Activated gamma-delta T cell treated with anti-CD3 and anti-CD28 coated beads, Interleukin-2, amount 50 U/mL, for 16 hours (primary cell): ENCODE results near the gene PRELP.
"Not testable (repeated sequence)": the region's sequence is repeated elsewhere in the genome, so short reads cannot be mapped to it uniquely, and the experiment has no call there.

ENCODE experiments used
- DNase-seq: peaks from one replicate; pipeline ENCODE4 v3.0.0-alpha.2; 2020; ENCODE audit warnings: low read depth

Gene PRELP

DNA sequence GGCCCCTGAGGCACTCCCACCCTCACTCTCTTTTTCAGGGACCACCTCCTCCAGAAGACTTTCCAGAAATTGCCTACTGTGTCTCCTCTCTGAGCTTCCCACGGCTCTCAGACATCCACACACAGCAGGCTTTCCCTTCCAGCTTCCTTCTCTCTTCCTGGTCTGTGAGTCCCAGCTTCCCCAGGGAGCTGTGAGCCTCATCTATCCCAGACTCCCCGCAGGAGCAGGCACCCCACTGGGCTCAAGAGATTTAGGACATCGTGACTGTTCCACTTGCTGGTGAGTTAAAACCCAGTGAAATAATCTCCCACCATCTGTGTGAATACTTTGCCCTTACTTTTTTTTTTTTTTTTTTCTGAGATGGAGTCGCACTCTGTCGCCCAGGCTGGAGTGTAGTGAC lies 22.0 kb upstream of the PRELP start:
- DNase-seq = no peak

DNA sequence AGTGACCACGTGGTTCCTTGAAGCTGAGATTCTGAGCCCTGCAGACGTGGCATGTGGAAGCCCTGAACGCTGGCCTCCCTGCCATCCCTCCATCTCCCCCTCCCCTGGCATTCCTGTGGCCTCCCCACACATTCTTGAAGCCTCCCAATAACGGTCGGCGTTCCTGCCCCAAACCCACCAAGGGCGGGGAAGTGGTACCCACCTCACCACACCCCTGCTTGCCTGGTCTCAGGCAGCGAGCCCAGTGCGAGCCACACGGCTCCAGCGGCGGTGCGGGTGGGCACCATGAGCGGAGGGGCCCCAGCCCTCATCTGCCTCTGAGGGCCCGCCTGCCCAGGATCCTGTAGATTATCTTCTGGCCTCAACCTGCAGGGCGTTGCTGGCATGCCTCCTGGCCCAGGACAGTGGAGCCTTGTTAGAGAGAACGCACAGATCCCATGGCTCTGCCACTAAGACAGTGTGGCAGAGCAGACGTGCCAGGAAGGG lies 20.6 kb upstream of the PRELP start:
- no peak for DNase-seq

DNA sequence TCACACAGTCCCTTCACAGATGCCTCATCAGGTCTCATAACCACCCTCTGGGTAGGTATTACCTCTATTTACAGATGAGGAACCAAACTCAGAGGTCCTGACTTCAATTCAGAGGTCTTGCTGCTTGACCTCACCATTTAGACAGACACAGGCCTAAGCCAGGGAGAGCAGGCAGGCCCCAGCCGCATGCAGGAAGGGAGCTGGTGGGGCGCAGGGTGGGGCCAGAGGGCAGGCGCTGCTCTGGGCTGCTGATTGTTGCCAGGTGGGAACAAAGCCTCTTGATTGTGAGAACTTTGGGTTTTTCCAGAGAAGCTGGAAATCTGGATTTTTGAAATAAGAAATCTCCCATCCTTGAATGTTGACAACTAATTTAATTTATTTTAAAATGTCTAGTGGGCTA lies 19.9 kb upstream of the PRELP start:
- DNase-seq = no peak

DNA sequence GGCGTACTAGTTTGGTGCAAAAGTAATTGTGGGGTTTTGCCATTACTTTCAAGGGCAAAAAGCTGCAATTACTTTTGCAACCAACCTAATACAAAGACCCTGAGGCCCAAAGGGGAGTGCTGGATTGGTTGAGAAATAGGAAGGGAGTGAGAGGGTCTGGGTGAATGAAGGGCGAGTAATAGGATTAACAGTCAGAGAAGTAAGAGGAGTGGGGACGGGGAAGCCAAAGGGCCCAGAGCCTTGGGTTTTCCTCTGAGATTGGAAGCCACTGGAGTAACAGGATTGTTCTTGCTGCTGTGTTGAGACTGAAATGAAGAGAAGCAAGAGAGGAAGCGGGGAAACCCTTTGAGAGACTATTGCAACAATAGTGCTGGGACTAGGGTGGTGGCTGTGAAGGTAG lies 19.0 kb upstream of the PRELP start:
- DNase-seq = no peak

DNA sequence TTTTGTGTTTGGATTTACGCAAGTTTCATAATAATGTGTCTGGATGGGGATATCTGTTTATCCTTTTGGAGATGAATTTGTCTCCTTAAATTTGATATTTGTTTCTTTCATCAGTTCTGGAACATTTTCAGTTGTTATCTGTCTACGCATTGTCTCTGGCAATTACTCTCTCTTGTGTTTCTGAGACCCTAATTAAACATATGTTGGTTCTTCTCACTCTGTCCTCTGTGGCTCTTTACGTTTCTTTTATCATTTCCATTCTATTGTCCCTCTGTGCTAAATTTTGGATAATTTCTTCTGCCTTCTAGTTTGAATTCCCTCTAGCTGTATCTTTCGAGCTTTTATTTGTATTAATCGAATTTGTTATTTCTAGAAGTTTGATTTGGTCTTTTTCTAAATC lies 17.5 kb upstream of the PRELP start:
- no peak for DNase-seq

DNA sequence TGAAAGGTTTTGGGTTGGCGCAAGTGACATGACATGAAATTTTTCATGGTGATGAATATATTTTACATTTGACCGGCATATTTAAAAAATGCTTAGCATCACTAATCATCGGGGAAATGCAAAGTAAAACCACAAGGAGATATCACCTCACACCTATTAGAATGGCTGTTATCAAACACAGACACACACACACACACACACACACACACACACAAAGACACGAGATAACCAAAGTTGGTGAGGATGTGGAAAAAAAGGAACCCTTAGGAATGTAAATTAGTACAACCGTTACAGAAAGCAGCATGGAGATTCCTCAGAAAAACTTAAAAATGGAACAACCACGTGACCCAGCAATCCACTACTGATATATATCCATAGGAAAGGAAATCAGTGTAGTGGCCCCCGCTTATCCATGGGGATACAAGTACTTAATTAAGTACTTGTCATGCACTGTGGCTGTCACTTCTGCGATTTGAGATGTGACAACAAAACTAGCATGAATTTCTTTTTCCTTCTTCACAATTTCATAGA lies 15.9 kb upstream of the PRELP start:
- no peak for DNase-seq

DNA sequence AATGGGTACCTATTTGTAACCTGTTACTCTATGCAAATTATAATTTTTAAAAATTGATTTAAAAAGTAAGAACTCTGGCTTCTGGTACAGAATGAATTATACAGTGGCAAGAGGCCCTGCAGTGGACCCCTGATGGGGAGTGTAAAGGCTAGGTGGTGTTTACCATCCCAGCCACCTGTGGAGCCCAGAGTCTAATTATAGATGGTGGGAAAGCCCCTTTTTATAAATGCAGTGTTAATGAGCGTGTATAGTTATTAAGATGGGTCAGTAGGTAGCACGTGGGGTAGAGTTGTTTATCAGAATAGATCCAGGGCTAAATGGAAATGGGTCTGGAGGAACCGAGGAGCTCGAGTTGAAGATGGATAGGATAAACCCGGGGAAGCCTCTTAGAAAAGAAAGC lies 13.9 kb upstream of the PRELP start:
- no peak for DNase-seq

DNA sequence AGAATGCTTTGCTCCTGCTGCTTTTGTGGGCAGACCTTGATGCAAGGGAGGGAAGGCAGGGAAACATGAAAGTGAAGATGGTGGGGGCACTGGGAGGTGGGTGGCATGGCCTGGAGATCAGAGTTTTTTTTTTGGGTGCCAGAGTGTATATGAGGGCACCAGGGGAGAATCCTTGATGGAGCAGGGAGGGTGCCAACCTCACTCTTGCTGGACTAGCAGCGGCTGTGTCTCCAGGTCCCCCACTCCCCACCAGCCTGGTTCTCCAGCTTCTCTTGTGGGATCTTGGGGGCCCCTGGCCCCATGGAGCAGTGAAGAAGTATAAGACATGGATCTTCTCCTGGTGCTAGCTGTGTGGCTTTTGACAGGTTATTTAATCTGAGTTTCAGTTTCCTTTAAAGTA lies 13.5 kb upstream of the PRELP start:
- no peak for DNase-seq

DNA sequence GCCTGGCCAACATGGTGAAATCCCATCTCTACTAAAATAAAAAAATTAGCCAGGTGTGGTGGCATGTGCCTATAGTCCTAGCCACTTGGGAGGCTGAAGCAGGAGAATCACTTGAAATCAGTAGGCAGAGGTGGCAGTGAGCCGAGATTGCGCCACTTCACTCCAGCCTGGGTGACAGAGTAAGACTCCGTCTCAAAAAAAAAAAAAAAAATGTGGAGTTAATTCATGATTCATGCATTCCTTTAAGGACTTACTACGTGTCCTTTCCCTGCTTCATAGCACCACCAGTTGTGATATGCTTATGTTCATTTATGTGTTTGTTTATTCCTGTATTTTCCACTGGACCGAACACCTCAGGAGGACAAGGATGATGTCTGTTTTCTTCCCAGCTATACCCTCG lies 12.7 kb upstream of the PRELP start:
- DNase-seq = no peak

DNA sequence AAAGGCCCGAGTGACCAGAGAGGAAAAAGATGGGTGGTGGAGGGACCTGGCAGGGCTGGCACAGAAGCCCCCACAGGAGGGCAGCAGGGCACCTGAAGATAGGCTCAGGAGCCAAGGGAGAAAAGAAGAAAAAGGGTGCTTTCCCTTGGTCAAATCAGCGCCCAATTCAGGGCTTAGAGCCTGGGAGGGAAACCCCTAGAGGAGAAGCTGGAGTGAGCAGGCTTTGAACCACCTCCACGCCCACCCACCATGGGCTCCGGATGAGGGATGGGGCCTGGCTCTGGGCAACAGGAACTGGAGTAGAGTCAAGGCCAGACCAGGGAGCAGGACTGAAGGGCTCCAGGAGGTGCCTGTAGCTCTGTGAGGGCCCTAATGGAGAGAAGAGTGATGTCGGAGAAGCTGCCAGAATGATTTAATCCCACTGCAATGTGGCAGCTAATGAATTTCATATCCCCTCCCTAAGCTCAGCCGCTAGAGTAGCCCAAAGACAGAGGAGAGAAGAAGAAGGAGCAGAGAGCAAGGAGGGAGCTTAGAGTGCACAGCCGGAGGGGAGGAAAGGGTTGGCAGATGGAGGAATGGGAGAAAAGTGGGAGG lies 12.0 kb upstream of the PRELP start:
- DNase-seq = no peak

DNA sequence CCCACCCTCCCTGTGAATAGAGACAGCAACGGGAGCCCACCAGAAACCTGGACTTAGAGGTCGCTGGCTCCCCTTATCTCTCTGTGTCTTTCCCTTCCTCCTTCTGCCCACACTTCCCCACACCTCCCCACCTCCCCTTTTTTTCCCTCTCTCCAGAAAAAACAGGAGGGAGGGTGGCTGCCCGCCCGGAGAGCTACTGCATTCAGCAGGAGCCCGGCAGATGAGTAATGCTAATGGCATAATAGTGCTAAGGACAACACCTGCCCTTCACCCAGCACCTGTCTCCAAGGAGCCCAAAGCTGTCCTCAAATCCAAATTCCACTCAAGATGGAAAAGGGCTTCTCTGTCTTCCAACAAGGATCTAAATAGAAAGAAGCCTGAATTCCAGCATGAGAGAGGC lies 11.4 kb upstream of the PRELP start:
- no peak for DNase-seq

DNA sequence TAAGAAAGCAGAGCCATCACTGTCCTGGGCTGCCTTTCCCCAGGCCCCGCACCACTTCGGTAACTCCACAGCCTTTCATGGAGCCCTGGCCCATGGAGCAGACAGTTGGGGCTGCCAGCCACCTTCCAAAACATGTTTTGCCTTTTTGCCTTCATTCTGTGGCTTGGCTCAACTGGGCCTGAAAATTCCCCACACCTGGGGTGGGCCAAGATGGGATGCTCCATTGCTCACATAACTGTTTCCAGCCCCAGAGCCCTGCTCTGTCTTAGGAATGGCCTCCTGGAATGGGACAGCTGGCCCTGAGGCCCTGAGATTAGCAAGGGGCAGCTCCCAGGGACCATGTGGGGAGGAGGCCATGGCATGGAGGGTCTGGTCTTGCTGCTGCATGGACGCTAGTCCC lies 10.9 kb upstream of the PRELP start:
- DNase-seq = no peak

DNA sequence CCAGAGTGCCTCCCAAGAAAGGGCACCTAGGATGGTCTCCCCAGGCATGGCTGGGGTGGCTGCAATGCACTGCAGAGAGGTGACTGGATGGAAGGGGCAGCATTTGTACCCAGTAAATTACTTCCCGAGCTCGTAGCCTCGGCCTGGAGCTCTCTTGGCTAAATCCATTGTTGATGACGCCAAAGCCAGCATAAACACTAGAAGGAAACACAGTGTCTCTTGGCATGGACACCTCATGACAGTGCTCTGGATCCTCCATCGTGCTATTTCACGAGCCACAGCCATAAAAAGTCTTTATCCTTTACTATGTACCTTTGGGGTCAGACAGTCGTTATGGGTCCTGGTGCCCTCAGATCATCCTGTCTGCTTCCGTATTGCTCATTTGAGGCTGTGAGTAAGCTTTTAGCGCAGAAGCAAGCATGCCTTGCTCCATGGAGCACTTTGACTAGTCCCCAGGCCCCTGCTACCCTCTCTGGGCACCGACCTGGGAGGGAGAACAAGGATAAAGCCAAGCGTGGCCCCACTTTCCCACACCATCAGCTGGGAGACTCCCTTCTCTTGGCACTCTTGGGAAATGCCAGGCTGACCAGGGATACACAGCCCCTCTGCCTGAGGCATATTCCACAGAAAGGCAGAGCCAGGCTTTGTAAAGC lies 10.3 kb upstream of the PRELP start:
- DNase-seq = no peak

DNA sequence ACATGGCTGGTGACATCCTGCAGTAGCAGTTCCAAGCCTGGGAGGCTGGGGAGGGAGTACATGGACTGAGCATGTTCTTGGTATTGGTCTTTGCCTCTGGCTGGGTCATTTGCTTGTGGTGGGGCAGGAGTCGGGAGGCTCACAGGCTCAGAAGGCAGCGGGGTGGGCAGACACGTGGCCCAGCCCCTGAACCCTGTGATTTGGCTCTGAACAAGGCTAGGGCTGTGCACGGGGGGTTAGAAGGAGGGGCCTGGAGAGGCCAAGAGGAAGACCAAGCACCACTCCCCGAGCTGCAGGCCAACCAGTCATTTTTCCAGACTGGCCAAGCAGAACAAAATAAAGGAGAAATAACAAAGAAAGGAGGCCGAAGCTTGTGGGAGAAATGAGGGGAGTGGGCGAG lies 9.7 kb upstream of the PRELP start:
- no peak for DNase-seq

DNA sequence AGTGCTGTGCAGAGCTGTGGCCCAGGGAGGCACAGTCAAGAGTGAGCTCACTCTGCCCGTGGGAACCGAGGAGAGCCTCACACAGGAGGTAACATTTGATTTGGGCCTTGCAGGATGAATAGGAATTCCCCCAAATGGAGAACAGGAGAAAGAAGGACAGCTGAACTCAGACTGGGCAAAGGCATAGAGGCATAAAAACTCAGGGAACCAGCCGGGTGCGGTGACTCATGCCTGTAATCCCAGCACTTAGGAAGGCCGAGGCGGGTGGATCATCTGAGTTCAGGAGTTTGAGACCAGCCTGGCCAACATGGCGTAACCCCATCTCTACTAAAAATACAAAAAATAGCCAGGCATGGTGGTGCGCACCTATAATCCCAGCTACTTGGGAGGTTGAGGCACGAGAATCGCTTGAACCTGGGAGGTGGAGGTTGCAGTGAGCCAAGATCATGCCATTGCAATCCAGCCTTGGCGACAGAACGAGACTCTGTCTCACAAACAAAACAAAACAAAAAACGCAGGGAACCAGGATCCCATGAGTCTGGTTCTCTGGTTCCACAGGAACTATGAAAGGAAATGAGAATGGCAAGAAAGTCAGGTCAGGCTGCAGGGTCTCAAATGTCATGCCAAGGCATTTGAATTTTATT lies 8.6 kb upstream of the PRELP start:
- not testable (repeated sequence) for DNase-seq

DNA sequence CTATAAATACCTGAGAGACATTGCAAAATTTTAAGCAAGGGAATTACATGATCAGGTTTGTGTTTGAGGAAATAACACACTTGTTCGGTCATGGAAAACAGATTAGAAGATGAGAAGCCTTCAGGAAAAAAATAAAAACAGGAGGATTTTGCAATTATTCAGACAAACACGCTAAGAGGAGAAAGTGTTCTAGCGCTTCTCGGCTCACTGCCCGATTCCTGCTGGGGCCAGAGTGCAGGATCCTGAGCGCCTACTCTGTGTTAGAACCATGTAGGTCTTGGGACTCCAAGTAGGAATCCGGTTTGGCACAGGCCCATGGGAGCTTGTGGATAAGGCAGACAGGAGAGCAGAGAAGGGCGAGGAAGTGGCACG lies 8.1 kb upstream of the PRELP start:
- no peak for DNase-seq

DNA sequence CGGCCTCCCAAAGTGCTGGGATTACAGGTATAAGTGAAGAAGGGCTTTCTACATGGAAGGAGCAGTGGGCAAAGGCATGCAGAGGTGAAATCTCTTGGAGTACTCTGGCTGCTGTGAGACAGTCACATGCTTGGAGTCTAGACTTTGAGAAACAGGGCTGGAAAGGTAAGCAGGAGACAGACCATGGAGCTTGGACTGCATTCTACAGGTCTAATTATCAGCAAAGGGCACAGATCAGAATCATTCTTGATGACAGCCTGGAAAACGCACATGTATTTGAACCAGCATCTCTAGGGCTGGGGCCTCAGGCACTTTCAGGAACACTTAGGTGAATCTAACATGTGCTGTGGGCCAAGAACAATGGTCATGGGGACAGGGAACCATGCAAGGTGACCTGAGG lies 7.3 kb upstream of the PRELP start:
- DNase-seq = no peak

DNA sequence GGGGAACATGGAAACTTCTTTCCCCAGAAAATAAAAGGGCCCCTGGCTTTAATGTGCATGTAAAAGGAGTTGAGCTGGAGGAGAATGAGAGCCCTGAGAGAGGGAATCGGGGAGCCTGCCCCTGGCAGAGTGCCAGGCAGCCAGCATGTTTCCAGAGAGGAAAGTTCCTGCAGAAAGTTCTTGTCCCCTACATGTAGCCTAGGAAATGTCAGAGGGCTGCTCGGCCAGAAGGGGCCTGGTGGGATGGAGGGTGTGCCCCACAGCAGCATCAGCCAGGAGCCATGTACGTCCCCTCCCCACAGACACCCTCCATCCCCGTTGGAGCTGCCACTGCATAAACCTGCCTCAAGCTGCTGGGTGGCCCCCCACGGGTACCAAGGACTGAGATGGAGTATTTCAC lies 5.4 kb upstream of the PRELP start:
- DNase-seq = no peak

DNA sequence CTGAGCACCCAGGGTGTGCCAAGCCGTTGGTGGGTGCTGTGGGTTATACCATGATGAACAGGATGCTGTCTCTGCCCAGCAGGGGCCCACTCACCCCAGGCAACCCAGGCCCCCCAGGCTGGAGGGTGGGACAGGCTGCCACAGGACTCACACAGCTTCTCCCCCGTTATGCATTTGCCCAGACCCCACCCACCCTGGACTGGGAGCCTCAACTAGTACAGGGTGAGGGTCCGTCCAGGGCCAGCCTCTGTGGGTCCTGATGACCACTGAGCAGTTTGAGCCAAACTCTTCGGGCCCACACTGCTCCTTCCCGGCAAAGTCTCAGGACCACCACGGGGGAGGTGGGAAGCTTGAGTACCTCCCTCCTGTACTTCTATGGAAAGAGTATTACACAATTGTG lies 3.8 kb upstream of the PRELP start:
- no peak for DNase-seq

DNA sequence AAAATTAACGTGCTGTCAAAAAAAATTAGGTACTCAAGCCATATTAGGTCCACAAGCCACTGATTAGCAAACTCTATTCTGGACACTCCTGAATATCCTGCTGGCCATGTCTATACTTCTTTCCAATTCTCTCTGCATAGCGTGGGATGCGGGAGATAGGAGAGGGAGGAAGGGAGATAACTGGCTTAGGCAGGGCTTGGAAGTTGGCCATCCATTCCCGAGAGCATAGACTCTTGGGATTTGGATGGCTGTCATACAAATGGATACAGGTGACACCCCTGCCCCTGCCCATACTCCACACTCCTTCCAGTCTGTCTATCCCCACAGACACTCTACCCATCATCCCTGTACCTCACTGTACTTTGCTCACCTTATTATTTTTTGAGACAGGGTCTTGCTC lies 2.3 kb upstream of the PRELP start:
- DNase-seq = no peak

DNA sequence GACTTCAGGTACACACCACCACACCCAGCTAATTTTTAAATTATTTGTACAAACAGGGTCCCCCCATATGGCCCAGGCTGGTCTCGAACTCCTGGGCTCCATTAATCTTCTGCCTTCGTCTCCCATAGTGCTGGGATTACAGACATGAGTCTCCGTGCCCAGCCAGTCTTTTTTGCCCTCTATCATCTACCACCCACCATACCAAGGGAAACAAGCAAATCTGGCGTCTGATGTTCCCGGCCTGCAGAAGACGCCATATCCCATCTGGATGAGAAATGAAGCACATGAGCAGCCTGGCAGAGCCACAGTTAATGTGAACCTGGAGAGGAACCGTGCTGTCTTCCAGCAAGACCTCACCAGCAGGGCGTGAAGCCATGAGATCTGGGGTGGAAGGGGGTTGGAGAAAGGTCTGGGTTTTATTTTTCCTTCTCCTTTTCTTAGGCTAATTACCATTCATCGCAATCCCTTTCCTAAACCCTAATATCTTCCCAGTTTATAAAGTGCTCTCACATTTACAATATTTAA lies 1.8 kb upstream of the PRELP start:
- no peak for DNase-seq

DNA sequence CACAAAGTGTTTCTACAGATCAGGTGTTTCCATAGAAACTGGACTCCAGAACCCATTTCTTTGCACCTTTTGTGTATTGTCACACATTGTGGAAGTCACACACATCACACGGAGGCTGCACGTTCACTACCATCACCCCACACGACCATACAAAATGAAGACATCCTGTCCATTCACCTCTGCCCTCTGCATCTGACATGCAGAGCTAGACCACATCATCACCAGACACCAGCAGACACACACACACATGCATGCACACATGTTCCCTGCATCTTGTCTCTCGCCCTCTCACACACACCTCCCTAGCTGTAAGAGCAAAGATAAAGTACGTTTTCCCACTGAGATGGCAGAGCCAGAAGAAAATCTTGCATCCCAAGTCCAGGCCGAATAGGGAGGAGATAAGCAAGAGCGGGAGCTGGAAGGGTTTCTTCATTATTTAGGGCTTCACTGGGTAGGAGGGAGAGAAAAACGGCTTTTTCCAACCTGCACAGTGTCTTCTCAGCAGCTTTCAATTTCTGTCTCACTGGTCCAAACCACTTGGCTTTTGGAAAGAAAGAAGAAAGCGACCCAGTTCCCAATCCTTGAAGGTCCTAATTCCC lies 709 bp downstream of the PRELP start:
- DNase-seq = no peak

DNA sequence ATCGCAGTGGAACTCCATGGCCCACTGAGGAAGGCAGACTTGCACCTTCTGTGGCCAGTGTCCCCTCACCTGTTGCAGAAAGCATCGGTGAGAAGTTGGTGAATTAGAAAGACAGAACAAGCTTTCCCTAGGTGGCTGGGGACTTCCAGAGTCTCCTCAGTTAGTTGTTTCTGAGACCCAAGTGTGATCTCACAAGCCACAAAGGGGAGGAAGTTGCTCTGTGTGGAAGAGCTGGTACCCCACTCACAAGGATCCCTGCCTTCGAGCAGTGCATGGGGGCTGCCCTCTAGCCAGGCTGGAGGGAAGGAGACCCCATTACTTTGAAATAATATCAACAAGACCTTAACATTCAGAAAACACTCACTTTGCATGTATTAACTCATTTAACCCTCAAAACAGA lies 2.1 kb downstream of the PRELP start:
- DNase-seq = no peak
